Prostate gland (tissue), 2 donors: ENCODE data around the gene ZNF44. TPM values are rescaled to one million over a fixed set of nuclear protein-coding genes. Genes with fewer than 3 reads are reported as not detected.
"Not testable (repeated sequence)": the region's sequence is repeated elsewhere in the genome, so short reads cannot be mapped to it uniquely, and the experiment has no call there.

Experiments used
- DNase-seq: peaks from one replicate; pipeline ENCODE4 v3.0.0-alpha.2; 2019; ENCODE audit warnings: low spot score
- H3K27ac ChIP-seq, 2 donors: fragments of 200-600 bp; sonication (generic); 2 replicates each; pipeline ENCODE4 v1.5.1; 2017 to 2019
- H3K27me3 ChIP-seq: fragments of 200-600 bp; sonication (generic); replicated peaks from 2 replicates; pipeline ENCODE4 v1.5.1; 2019; ENCODE audit not compliant: insufficient read depth
- H3K36me3 ChIP-seq, 2 donors: fragments of 200-600 bp; sonication (generic); 1 replicate in 1 of 2; 2 replicates in 1 of 2; pipeline versions ENCODE4 v1.5.1 to v1.8.1; 2017 to 2019
- H3K4me1 ChIP-seq: fragments of 200-600 bp; sonication (generic); replicated peaks from 2 replicates; pipeline ENCODE4 v1.5.1; 2019
- H3K4me3 ChIP-seq, 2 donors: fragments of 200-600 bp; sonication (generic); 2 replicates each; pipeline ENCODE4 v1.5.1; 2017 to 2019
- H3K9me3 ChIP-seq: fragments of 200-600 bp; sonication (generic); 2 replicates; pipeline ENCODE4 v1.5.1; 2017
- CTCF ChIP-seq, 4 experiments: fragments of 200-600 bp in 2 of 4; fragments of 450-650 bp in 2 of 4; sonication (generic) in 2 of 4; IDR thresholded peaks; 1 replicate in 3 of 4; 2 replicates in 1 of 4; pipeline ENCODE4 v1.5.1; 2016 to 2019; ENCODE audit warnings: antibody characterized with exemption in 4 of 4, mild to moderate bottlenecking in 2 of 4, moderate library complexity in 2 of 4
- POLR2A ChIP-seq: fragments of 450-650 bp; IDR thresholded peaks from one replicate; pipeline ENCODE4 v1.6.1; 2016; ENCODE audit warnings: antibody characterized with exemption, mild to moderate bottlenecking
- POLR2AphosphoS5 ChIP-seq: sonication (generic); formaldehyde crosslinking; IDR thresholded peaks from one replicate; pipeline ENCODE4 v1.6.1; 2017; ENCODE audit warnings: antibody characterized with exemption
- WGBS: methylation state at CpG from one replicate; pipeline ENCODE4 v1.1.5; 2018; 5-methylcytosine and 5-hydroxymethylcytosine counted together
- intact Hi-C: fragments of 100-400 bp; cut with DNase I; formaldehyde crosslinking; loops from one replicate; pipeline ENCODE4 v1.14.2; 2022
- total RNA-seq, 2 donors: library from RNA; depleted of rRNA; stranded (reverse); fragments of >200 nt; gene quantifications; one replicate each; pipeline ENCODE4 v1.1.0, GENCODE V29; 2016

Gene ZNF44
- total RNA-seq, 2 donors from 2014 or later, result 10.3 to 16.2 TPM

GRCh38 chr19:12325690-12326089, 31.0 kb upstream of the ZNF44 start:
- intact Hi-C loops, result no loop called here
- H3K4me1 ChIP-seq, result no peaks in the 10 kb centered on the region
- TF ChIP-seq POLR2A, result no peak
- TF ChIP-seq POLR2AphosphoS5, result peak; percentile 68
- no peak for TF ChIP-seq CTCF (IDR thresholded peaks at IDR 0.05)

GRCh38 chr19:12318782-12319413, 24.2 kb upstream of the ZNF44 start:
- no peak for DNase-seq
- Histone ChIP-seq H3K27ac (no peak overlapping the region), H3K27me3 (no peaks in the 10 kb centered on the region), H3K36me3 (peaks cover 4 to 7% of the 10 kb centered on the region in 2 donors), H3K4me1 (no peaks in the 10 kb centered on the region), H3K4me3 (no peak overlapping the region), H3K9me3 (no peaks in the 10 kb centered on the region)
- 97% methylated on average over 13 of the region's 13 CpGs for WGBS
- intact Hi-C loops, result no loop called here
- TF ChIP-seq POLR2AphosphoS5, result no peak
- TF ChIP-seq POLR2A, result no peak
- no peak for TF ChIP-seq CTCF (IDR thresholded peaks at IDR 0.05)

More at GRCh38 chr19:12325690-12326089, 31.0 kb upstream of the ZNF44 start:
- DNase-seq, result no peak
- Histone ChIP-seq H3K27ac (peak overlapping the region; percentile 34 to 59), H3K4me3 (no peak overlapping the region), H3K9me3 (no peaks in the 10 kb centered on the region), H3K27me3 (no peaks in the 10 kb centered on the region), H3K36me3 (peaks cover 0 to 4% of the 10 kb centered on the region in 2 donors)

- H3K27ac ChIP-seq, result no peak overlapping the region
- TF ChIP-seq POLR2AphosphoS5, result no peak
- TF ChIP-seq CTCF (IDR thresholded peaks at IDR 0.05), result no peak
- no peak for TF ChIP-seq POLR2A
- H3K4me3 ChIP-seq, result no peak overlapping the region
- H3K27me3 ChIP-seq, result no peaks in the 10 kb centered on the region
- WGBS, result 60% methylated on average over 7 of the region's 7 CpGs
- no peaks in the 10 kb centered on the region for H3K9me3 ChIP-seq
- no peaks in the 10 kb centered on the region for H3K4me1 ChIP-seq
- intact Hi-C loops, result no loop called here
- no peak for DNase-seq
- peaks cover 0 to 7% of the 10 kb centered on the region in 2 donors for H3K36me3 ChIP-seq
Measured at GRCh38 chr19:12314553-12314952, 19.9 kb upstream of the ZNF44 start.

GRCh38 chr19:12308891-12309290, 14.2 kb upstream of the ZNF44 start:
- 99% methylated on average over 12 of the region's 12 CpGs for WGBS
- H3K9me3 ChIP-seq, intact Hi-C loops: not testable (repeated sequence)

DNA sequence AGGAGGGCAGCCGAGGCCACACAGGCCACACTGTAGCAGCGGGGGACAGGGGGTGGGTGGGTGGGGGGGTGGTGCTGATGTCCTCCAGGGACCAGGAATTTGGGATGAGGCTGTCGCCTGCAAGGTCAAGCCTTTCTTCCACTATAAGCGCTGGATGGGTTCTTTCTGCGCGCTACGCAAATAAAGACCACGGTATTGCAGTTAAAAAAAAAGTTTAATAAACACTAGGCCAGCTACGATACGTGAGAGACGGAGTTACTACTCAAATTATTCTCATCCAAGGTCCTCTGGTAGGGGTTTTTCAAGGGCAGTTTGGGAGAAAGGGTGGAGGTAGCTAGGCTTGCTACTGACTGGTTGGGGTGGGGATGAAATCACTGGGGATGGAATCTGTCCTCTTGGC, 508 bp upstream of the ZNF44 start:
- Histone ChIP-seq H3K9me3 (no peaks in the 10 kb centered on the region), H3K36me3 (no peaks in the 10 kb centered on the region), H3K27ac (peak overlapping the region; percentile 84 to 94), H3K4me1 (no peaks in the 10 kb centered on the region), H3K4me3 (peak overlapping the region; percentile 97 to 99), H3K27me3 (no peaks in the 10 kb centered on the region)
- no peak for DNase-seq
- TF ChIP-seq POLR2AphosphoS5 (no peak), CTCF (IDR thresholded peaks at IDR 0.05) (no peak), POLR2A (no peak)
- intact Hi-C loops, result loop anchor here (2.0 kb wide), 1 partner anchor 70 kb away; the partner anchor contains the start of gene ZNF442
- WGBS, result 25% methylated on average over 11 of the region's 11 CpGs

More at GRCh38 chr19:12308891-12309290, 14.2 kb upstream of the ZNF44 start:
- not testable (repeated sequence) for DNase-seq, H3K4me3 ChIP-seq, H3K4me1 ChIP-seq, H3K27ac ChIP-seq, H3K36me3 ChIP-seq, H3K27me3 ChIP-seq
